ENCODE measurements around the gene ZNF112. TPM values are rescaled to one million over a fixed set of nuclear protein-coding genes. Genes with fewer than 3 reads are reported as not detected.
"Not testable (repeated sequence)": the region's sequence is repeated elsewhere in the genome, so short reads cannot be mapped to it uniquely, and the experiment has no call there.

Gene ZNF112
- total RNA-seq, 1 experiment from 2014 or later = 5.6 TPM

GRCh38 chr19:44344255-44344654 is 12.2 kb downstream of the ZNF112 start:
- DNase-seq = no peak
- CTCF ChIA-PET = no interaction called here

GRCh38 chr19:44341794-44342193 is 14.7 kb downstream of the ZNF112 start:
- Mint-ChIP-seq H3K27me3 (ENCODE audit: unreplicated experiment) (no peaks in the 10 kb centered on the region), H3K4me1 (ENCODE audit: low read depth, unreplicated experiment) (no peaks in the 10 kb centered on the region), H3K36me3 (ENCODE audit: insufficient read depth, unreplicated experiment) (peaks cover 8% of the 10 kb centered on the region), H3K27ac (ENCODE audit: unreplicated experiment) (no peak overlapping the region), H3K9me3 (ENCODE audit: low read depth, unreplicated experiment) (peaks cover 9% of the 10 kb centered on the region), H3K4me3 (ENCODE audit: low read depth, unreplicated experiment) (no peak overlapping the region)
- no peak for TF ChIP-seq CTCF (IDR thresholded peaks at IDR 0.05; ENCODE audit: unreplicated experiment)
- no TSS peak for BruUV-seq (replicated peaks)
- CTCF ChIA-PET = interaction anchor here (0.7 kb wide), 1 partner anchor 11 kb away, joined by 6 read pairs; no protein-coding TSS in a partner anchor
- DNase-seq = no peak
- intact Hi-C loops (cut with micrococcal nuclease; ENCODE audit: unreplicated experiment) = no loop called here

More at GRCh38 chr19:44344255-44344654, 12.2 kb downstream of the ZNF112 start:
- intact Hi-C loops (cut with micrococcal nuclease; ENCODE audit: unreplicated experiment) = no loop called here
- TF ChIP-seq CTCF (IDR thresholded peaks at IDR 0.05; ENCODE audit: unreplicated experiment) = no peak
- H3K36me3 Mint-ChIP-seq (ENCODE audit: insufficient read depth, unreplicated experiment) = no peaks in the 10 kb centered on the region
- no peaks in the 10 kb centered on the region for H3K27me3 Mint-ChIP-seq (ENCODE audit: unreplicated experiment)
- H3K4me3 Mint-ChIP-seq (ENCODE audit: low read depth, unreplicated experiment) = no peak overlapping the region
- H3K4me1 Mint-ChIP-seq (ENCODE audit: low read depth, unreplicated experiment) = no peaks in the 10 kb centered on the region
- H3K27ac Mint-ChIP-seq (ENCODE audit: unreplicated experiment) = no peak overlapping the region
- peaks cover 17% of the 10 kb centered on the region for H3K9me3 Mint-ChIP-seq (ENCODE audit: low read depth, unreplicated experiment)
- BruUV-seq (replicated peaks) = no TSS peak

GRCh38 chr19:44334639-44335038 is 21.8 kb downstream of the ZNF112 start:
- H3K4me3 Mint-ChIP-seq (ENCODE audit: low read depth, unreplicated experiment); DNase-seq; CTCF ChIA-PET; intact Hi-C loops (cut with micrococcal nuclease; ENCODE audit: unreplicated experiment); H3K4me1 Mint-ChIP-seq (ENCODE audit: low read depth, unreplicated experiment); H3K27ac Mint-ChIP-seq (ENCODE audit: unreplicated experiment); BruUV-seq (replicated peaks); H3K27me3 Mint-ChIP-seq (ENCODE audit: unreplicated experiment): not testable (repeated sequence)
- H3K36me3 Mint-ChIP-seq (ENCODE audit: insufficient read depth, unreplicated experiment) = peaks cover 27% of the 10 kb centered on the region
- H3K9me3 Mint-ChIP-seq (ENCODE audit: low read depth, unreplicated experiment) = peaks cover 16% of the 10 kb centered on the region

GRCh38 chr19:44332145-44332544 is 24.3 kb downstream of the ZNF112 start:
- peaks cover 22% of the 10 kb centered on the region for H3K9me3 Mint-ChIP-seq (ENCODE audit: low read depth, unreplicated experiment)

More at GRCh38 chr19:44332145-44332544, 24.3 kb downstream of the ZNF112 start:
- no TSS peak for BruUV-seq (replicated peaks)
- H3K4me3 Mint-ChIP-seq (ENCODE audit: low read depth, unreplicated experiment) = no peak overlapping the region
- H3K4me1 Mint-ChIP-seq (ENCODE audit: low read depth, unreplicated experiment) = no peaks in the 10 kb centered on the region
- intact Hi-C loops (cut with micrococcal nuclease; ENCODE audit: unreplicated experiment) = no loop called here
- TF ChIP-seq CTCF (IDR thresholded peaks at IDR 0.05; ENCODE audit: unreplicated experiment) = no peak
- DNase-seq = no peak
- peaks cover 27% of the 10 kb centered on the region for H3K36me3 Mint-ChIP-seq (ENCODE audit: insufficient read depth, unreplicated experiment)
- no peak overlapping the region for H3K27ac Mint-ChIP-seq (ENCODE audit: unreplicated experiment)
- no peaks in the 10 kb centered on the region for H3K27me3 Mint-ChIP-seq (ENCODE audit: unreplicated experiment)
- CTCF ChIA-PET = no interaction called here

All from Calu3 (cell line).